HG03139 (cell line): ENCODE data around the gene FGF19.
"Not testable (repeated sequence)": the region's sequence is repeated elsewhere in the genome, so short reads cannot be mapped to it uniquely, and the experiment has no call there.

Experiments
- ATAC-seq: cut with Tn5 transposase; IDR thresholded peaks from one replicate; pipeline ENCODE4 v1.9.1; 2021; ENCODE audit not compliant: unreplicated experiment

The FGF19 gene

DNA sequence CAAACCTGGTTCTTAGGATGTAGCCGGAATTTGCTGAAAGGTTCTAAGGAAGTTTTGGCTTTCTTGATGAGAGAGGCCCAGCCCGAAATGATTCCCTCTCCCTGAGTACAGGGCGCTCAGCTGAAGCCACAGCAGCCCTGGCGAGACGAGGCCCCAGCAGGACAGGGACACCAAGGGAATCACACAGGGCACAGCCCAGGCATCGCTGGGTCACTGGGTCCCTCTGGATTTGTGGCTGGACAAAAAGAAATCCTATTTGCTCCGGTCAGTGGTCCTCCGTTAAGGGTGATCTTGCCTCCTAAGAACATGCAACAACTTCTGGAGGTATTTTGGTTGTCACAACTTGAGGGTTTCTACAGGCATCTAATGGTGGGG is 6.4 kb downstream of the FGF19 start:
- no peak for ATAC-seq

DNA sequence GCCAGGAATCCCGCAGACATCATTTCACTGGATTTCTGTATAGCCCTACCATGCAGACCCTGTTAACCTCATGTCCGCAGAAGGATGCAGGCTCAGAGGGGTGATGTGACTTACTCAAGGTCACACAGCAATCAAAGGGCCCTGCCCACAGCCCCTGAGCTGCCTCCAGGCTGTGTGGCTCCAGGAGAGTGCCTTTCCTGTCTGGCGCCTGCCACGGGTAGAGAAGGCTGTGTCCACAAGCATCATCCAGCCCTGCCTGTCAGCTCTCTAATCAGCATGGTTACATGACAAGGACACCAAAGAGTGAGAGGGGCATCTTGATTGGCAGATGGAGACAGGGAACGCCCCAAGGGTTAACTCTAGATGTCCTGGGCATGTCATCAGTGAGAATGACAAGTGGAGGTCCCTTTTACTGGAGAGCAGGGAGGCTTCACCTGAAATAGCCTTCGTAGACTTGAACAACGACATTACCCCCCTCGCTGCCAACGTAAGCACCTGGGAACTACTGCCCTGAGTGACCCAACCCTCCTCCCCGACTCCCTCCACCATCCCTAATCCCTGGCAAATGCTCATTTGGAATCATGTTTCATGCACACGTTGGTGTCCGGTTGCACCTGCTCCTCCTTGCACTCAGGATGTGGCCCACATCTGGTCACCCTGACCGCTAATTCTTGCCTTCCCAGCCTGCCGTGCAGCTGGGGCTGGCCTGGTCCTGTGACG is 6.9 kb downstream of the FGF19 start:
- ATAC-seq: no peak

DNA sequence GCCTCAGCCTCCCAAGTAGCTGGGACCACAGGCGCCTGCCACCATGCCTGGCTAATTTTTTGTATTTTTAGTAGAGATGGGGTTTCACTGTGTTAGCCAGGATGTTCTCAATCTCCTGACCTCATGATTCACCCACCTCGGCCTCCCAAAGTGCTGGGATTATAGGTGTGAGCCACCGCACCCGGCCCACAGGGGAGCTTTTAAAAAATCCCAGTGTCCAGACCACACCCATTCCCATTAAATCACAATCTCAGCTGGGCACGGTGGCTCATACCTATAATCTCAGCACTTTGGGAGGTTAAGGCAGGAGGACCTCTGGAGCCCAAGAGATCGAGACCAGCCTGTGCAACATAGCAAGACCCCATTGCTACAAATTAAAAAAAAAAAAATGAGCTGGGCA is 7.8 kb downstream of the FGF19 start:
- not testable (repeated sequence) for ATAC-seq

DNA sequence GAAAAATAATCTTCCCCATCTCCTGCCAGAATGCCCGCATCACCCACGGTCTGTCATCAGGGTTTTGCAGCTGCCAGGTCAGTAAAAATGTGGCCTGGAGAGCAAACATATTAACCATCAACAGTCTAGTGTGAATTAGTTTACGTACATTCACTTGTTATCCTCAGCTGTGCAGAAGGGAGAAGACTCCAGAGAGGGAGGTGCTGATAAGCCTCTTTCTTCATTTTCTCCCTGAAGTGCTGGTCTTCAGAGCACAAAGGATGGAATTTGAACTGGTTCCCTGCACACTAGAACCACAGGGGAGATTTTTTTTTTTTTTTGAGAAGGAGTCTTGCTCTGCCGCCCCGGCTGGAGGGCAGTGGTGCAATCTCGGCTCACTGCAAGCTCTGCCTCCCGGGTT is 8.2 kb downstream of the FGF19 start:
- ATAC-seq: no peak

DNA sequence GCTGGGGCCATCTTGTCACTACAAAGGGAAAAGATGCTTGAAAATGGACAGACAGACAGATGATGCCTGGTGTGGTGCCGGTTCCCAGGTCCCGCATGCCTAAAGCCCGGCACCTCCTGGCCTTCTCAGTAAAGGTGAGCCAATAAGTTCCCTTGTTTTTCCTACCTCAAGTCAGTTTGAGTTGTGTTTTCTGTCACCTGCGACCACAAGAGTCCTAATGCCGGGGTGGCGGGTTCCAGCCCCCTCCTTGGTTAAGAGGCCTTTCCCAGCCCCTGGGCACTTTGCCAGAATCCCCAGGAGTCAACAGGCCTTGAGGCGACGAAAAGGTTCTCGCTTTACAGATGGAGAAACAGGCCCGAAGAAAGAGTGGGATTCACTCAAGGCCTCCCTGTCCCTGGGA is 9.0 kb downstream of the FGF19 start:
- no peak for ATAC-seq

DNA sequence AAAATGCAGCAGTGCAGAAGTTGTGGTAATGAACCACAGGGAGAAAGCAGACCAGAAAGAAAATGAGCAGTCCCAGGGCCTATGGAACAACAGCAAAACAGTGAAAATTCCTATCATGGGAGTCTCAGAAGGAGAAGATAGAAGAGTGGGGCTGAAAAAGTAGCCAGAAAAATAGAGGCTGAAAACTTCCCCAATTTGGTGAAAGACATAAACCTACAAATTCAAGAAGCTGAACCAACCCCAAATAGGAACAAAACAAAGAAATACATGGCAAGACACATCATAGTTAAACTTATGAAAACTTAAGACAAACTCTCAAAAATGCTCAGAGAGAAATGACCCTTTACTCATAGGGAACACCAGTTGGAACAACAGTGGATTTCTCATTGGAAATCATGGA is 11.4 kb downstream of the FGF19 start:
- no peak for ATAC-seq

DNA sequence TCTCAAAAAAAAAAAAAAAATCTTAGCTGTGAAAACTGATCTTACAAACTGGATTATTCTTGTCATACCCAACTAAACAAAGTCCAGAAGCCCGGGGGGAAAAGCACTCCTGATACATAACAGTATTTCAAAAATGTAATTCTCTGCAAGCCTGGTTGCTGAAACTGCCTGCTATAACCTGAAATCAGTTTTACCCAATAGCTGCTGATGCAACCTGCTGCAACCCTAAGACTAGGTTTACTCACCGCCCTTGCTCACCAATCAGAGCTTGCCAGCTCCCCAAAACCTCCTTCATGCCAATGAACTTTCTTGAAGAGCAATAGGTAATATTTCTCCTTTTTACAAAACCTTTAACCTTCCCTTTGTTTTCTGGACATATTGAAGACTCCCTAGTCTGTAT is 12.4 kb downstream of the FGF19 start:
- no peak for ATAC-seq

DNA sequence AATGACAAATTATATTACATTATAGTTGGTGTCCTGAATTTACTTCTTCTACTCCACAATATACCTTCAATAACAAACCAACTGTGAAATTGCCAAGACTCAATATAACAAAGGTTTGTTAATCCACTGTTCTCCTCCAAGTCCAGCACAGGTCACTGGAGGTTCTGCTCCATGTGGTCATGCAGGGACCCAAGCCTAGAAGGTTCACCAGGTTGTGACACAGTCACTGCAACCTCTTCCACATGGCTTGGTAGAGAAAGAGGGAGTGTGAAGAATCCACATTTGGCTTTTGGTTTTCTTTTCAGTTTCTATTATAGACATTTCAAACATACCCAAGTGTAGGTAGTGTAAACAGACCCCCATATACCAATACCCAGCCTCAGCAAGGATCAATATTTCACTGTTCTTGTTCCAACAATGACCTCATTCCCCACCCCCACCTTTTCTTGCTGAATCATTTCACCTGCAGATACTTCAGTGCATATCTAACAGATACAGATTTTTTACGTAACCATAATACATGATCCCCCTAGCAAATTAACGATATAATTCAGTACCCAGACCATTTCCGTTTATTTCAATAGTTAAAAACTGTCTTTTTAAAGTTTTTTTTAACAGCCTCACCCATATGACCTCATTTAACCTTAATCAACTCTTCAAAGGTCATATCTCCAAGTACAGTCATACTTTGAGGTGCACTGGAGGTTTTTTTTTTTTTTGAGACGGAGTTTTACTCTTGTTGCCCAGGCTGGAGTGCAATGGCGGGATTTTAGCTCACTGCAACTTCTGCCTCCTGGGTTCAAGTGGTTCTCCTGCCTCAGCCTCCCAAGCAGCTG is 14.1 kb downstream of the FGF19 start:
- ATAC-seq: no peak

DNA sequence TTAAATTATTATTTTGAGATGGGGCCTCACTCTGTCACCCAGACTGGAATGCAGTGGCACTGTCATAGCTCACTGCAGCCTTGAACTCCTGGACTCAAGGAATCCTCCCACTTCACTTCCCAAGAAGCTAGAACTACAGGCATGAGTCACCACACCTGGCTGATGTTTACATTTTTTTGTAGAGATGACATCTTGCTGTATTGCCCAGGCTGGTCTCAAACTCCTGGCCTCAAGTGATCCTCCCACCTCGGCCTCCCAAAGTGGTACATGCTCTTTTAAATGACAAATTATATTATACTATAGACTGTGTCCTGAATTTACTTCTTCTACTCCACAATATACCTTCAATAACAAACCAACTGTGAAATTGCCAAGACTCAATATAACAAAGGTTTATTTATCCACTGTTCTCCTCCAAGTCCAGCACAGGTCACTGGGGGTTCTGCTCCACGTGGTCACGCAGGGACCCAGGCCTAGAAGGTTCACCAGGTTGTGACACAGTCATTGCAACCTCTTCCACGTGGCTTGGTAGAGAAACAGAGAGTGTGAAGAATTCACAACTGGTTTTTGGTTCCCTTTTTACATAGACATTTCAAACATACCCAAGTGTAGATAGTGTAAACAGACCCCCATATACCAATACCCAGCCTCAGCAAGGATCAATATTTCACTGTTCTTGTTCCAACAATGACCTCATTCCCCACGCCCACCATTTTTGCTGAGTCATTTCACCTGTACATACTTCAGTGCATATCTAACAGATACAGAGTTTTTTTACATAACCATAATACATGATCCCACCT is 15.7 kb downstream of the FGF19 start:
- ATAC-seq: not testable (repeated sequence)

DNA sequence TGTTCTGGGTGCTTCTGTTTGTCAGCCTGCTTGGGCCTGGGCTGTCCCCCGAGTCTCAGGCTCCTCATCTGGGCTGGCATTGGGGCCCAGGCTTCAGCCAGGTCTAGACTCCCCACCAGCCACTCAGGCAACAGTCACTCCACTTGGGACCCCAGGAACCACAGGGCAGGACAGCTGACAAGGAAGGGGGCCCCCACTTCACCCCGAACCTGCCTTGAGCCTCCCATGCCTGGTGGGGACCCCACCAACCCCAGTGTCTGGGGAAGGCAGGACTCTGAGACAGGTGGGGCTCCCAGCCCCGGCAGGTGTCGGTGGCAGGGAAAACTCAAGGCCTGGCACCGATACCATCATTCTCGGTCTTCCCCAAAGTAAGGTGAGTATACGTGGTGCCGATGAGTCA is 17.0 kb downstream of the FGF19 start:
- ATAC-seq: no peak

DNA sequence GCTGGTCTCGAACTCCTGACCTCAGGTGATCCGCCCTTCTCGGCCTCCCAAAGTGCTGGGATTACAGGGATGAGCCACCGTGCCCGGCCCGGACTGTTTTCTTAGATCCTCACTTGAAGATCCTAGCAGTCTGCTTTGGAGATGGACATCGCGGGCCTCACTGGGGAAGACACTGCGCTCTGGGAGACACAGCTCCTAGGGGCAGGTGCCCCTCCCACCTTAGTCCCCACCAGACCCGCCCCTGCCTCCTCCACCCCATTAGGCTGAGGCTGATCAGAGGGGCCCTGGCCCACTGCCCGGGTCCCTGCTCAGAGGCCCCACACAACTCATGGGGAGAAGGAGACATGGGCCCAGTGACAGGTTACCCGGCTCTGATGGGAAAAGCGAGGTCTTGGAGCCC is 17.4 kb downstream of the FGF19 start:
- no peak for ATAC-seq

DNA sequence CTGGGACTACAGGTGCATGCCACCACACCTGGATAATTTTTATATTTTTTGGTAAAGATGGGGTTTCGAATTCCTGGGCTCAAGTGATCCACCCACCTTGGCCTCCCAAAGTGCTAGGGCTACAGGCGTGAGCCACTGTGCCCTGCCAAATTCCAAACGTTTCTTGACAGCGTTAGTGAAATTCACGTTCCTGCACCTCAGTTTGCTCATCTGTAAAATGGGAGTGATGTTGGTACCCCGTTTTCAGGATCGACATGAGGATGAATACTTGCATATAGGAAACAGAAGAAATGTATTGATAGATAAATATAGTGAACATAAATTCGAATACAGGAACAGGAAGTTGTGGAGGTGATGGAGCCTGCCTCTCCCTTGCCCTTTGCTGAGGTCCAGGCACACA is 18.5 kb downstream of the FGF19 start:
- no peak for ATAC-seq

DNA sequence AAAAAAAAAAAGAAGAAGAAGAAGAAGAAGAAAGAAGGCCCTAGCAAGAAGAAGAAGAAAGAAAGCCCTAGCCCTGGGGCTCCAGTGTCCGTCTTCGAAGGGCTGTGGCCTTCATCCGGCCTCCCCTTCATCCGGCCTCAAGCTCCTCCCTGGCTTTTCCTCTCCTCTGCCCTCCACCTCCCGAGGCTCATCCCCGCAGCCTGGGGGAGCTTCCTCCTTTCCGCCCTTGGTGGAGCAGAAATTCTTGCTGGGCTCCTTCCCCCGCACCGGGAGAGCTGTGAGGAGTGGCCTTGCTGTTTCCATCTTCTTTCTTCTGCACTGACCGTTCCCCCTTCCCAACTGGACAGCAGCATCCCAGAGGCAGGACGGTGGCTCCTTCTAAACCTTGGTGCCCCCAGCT is 19.2 kb downstream of the FGF19 start:
- ATAC-seq: no peak

DNA sequence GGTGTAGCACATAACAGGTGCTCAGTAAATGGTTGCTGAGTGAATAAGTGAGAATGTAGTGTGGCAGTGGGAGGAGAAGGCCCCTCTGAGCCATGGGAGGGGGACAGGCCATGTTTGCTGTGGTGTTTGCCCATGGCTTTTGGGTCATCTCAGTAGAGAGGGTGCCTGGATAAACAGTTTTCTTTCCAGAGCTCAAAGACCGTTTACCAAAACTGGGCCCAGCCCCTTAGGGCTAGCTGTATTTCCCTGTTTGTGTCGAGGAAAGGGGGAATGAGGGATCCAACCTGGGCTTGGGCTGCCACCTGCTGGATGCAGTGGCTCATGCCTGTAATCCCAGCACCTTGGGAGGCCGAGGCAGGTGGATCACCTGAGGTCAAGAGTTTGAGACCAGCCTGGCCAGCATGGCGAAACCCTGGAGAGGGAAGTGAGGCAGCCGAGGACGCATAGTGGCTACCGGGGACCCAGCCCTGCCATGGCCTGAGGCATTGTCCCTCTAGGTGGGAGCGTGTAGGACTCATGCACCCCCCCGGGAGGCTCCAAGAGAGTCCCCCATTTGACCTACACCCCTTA is 20.0 kb downstream of the FGF19 start:
- no peak for ATAC-seq

DNA sequence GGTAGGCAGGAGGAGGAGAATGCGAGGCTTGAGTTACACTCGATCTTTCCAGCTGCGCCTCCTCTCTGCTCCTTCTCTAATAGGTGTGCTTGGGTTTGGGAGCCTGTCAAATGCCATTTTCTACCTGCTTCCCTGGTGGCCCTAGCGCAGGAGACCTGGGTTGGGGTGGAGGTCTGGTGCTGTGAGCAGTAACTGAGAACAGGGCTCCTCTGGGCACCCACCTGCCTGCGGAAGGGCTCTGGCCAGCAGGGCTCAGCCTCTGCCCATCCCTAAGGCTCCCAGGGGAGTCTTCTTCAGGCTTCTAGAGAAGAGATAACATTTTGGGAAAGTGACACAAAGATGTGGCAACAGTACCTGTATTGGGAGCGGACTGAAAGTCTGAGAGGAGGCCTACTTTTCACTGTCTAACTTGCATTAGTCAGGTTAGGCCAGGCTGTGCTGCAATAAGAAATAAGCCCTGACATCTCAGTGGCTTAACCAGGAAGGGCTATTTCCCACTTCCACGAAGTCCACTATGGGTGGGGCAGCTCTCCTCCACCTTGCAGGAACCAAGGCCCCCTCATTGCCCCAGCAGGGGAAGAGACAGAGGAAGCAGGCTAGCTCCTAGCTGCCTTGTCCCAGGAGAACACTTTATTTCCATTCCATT is 21.0 kb downstream of the FGF19 start:
- no peak for ATAC-seq

DNA sequence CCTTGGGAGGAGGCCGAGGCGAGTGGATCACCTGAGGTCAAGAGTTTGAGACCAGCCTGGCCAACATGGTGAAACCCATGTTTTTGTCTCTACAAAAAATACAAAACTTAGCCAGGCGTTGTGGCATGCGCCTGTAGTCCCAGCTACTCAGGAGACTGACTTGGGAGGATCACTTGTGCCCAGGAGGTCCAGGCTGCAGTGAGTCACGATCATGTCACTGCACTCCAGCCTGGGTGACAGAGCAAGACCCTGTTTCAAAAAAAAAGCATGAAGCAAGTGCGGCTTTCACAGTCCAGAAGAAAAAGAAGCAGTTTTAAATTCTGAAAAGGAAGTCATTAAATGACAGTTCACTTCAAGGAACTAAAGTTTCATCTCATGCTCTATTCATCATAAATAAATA is 21.6 kb downstream of the FGF19 start:
- ATAC-seq: no peak

DNA sequence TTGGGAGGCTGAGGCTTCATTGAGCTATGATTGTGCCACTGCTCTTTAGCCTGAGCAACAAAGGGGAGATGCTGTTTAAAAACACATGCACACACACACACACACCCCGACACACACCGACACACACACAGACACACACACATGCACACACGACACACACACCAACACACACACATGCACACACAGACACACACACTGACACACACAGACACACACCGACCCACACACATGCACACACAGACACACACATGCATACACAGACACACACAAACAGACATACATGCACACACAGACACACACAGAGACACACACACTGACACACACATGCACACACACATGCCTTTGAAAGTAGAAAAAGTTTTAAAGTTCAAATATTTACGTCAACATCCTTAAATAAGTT is 23.1 kb downstream of the FGF19 start:
- no peak for ATAC-seq

DNA sequence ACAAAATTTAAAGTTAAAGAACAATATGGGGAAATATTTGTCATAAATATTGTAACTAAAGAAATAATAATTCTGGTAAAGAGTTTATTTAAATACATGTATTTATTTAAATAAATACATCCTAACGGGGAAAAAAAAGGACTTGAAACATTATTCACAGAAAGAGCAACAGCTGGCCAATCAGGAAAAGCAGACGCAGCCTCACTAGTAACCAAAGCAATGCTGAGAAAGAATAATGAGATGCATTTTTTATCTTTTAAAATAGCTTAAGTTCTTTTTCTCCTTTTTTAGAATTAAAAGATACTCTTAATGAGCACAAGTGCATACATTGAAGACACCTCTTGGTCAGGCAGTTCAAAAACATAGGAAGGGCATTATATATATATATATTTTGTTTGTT is 26.1 kb downstream of the FGF19 start:
- no peak for ATAC-seq

DNA sequence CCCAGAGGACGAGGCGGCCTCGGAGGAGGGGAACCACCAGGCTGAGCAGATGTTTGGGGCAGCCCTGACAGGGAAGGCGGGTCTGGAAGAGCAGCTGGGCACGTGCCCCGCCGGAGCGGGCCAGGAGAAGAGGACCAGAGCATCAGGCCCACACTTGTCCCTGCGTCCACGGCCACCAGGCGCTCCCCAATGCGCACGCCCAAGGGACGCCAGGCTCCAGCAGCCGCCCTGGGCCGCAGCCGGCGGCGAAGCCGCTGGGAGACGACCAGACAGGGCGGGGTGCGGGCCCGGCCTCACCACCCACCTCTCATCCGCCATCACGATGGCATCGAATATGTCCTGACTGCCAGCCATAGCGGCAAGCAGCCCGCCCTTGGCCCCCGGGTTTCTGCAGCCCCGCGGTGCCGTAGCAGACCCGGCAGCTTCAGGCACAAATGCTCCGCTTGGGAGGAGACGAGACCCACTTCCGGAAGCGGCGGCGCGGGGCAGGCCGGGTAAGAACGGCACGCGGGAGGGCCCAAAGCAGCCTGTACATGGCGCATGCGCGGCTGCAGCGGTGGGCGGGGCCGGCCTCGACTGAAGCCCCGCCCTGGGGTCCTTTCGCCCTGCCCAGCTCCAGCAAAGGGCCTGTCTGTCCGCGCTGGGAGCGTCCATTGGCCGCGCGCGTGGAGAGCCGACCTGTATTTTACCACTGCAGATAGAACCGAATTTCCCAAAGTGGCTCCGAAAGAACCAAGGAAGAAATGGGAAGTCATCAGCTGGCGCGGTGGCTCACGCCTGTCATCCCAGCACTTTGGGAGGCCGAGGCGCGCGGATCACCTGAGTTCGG is 28.7 kb downstream of the FGF19 start, which contains the start of gene LTO1:
Gene LTO1, minus strand, starts transcription at position 468 of the 829 bp plus-strand sequence. Its CDS starts 114 bp downstream, at position 354.
- peak; percentile 78 for ATAC-seq
